Glutamatergic neuron (in vitro differentiated cells): ENCODE measurements around the gene ZNF503. TPM values are rescaled to one million over a fixed set of nuclear protein-coding genes. Genes with fewer than 3 reads are reported as not detected.
A peak's percentile ranks its signal among the peaks of the same experiment; 100 is the strongest.

Experiments used
- DNase-seq: peaks from one replicate; pipeline ENCODE4 v3.0.0; 2022
- H3K27ac Mint-ChIP-seq: one replicate; pipeline ENCODE4 v1.8.0; 2020; ENCODE audit warnings: mild to moderate bottlenecking, mixed read lengths, inconsistent platforms; ENCODE audit not compliant: unreplicated experiment
- H3K27me3 Mint-ChIP-seq: one replicate; pipeline ENCODE4 v1.8.0; 2020; ENCODE audit warnings: mild to moderate bottlenecking, moderate library complexity, mixed read lengths, inconsistent platforms; ENCODE audit not compliant: unreplicated experiment
- H3K36me3 Mint-ChIP-seq: one replicate; pipeline ENCODE4 v1.8.0; 2020; ENCODE audit warnings: mild to moderate bottlenecking, mixed read lengths, inconsistent platforms; ENCODE audit not compliant: unreplicated experiment
- H3K4me1 Mint-ChIP-seq: one replicate; pipeline ENCODE4 v1.8.0; 2020; ENCODE audit warnings: mild to moderate bottlenecking, low read depth, mixed read lengths, inconsistent platforms; ENCODE audit not compliant: unreplicated experiment
- H3K4me3 Mint-ChIP-seq: one replicate; pipeline ENCODE4 v1.8.0; 2020; ENCODE audit warnings: mild to moderate bottlenecking, mixed read lengths, inconsistent platforms; ENCODE audit not compliant: unreplicated experiment
- H3K9me3 Mint-ChIP-seq: one replicate; pipeline ENCODE4 v1.8.0; 2020; ENCODE audit warnings: mild to moderate bottlenecking, moderate library complexity, mixed read lengths, inconsistent platforms; ENCODE audit not compliant: unreplicated experiment
- total RNA-seq: library from RNA; stranded (reverse); fragmentation: NEBNext Ultra II Directional; extraction: Animal tissue kit (Norgen Biotek cat#: 25700); gene quantifications from one replicate; pipeline ENCODE4 v1.2.1, GENCODE V29; 2021; ENCODE audit not compliant: unreplicated experiment
- TF ChIP-seq, protein P1 (sequence below): fragments of 200-600 bp; sonication (generic); IDR thresholded peaks from one replicate; pipeline ENCODE4 v1.5.0; 2021; ENCODE audit not compliant: partially characterized antibody, unreplicated experiment

The ZNF503 gene
- total RNA-seq, 1 donor from 2014 or later: 5.6 TPM

DNA sequence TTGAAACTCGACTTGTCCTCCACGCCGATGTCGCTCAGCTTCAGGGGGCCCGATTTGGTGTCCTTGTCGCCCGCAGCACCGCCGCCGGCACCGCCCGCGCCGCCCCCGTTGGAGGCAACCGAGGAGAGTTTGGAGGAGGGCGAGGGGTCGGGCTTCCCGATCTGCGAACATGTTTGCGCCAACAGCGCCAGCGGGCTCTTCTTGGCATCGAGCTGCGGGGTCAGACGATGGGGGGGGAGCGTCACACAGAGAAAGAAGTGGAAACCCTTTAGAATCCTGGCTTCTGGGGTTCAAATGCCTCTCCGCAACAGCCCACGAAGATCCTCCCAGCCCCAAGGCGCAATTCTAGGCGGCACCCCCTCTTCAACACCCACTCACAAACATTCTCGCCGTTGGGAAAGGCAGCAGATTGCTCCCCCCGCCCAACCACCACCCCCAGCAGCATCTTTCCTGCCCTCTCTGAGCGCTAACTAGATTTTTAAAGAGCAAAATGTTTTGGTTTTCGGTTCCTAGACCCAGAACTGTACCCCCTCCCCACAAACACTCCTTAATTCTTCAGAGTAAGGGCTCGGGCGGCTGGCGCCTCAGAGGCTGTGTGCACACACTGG is 1.3 kb downstream of the ZNF503 start:
- Mint-ChIP-seq H3K4me3 (peak overlapping the region; percentile 95), H3K9me3 (peaks cover 24% of the 10 kb centered on the region), H3K36me3 (no peaks in the 10 kb centered on the region), H3K4me1 (peaks cover 6% of the 10 kb centered on the region), H3K27me3 (peaks cover 24% of the 10 kb centered on the region), H3K27ac (peak overlapping the region; percentile 5)
- TF ChIP-seq, protein P1, sequence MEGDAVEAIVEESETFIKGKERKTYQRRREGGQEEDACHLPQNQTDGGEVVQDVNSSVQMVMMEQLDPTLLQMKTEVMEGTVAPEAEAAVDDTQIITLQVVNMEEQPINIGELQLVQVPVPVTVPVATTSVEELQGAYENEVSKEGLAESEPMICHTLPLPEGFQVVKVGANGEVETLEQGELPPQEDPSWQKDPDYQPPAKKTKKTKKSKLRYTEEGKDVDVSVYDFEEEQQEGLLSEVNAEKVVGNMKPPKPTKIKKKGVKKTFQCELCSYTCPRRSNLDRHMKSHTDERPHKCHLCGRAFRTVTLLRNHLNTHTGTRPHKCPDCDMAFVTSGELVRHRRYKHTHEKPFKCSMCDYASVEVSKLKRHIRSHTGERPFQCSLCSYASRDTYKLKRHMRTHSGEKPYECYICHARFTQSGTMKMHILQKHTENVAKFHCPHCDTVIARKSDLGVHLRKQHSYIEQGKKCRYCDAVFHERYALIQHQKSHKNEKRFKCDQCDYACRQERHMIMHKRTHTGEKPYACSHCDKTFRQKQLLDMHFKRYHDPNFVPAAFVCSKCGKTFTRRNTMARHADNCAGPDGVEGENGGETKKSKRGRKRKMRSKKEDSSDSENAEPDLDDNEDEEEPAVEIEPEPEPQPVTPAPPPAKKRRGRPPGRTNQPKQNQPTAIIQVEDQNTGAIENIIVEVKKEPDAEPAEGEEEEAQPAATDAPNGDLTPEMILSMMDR: no peak
- no peak for DNase-seq

DNA sequence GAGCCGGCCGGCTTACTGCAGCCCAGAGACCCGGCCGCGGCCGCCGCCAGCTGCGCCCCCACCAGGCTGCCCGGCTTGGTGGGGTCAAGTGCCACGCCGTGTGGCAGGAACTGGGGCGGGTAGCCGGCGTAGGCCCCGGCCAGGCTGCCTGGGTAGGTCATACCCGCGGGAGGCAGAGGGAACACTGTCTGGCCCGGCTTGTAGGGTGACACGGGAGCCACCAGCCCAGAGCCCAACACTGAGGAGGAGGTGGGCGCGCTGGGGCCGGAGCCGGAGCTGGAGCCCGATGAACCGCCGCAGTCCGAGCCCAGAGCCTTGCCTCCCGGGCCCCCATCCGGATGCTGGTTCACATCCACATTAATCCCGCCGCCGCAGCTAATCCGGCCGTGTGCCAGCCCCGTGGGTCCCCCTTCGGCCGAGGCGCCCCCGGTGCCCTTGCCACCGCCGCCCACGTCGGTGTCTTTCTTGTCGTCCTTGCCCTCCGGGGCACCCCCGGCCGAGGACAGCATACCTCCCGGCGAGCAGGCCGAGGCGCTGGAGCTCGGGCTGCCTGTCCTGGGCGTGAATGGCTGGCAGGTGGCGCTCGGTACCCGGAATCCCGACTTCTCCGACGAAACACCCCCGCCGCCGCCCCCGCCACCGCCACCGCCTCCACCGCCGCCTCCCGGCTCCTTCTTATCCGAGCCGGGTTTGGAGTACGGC is 2.0 kb downstream of the ZNF503 start:
- H3K27ac Mint-ChIP-seq: no peak overlapping the region
- peak; percentile 84 for DNase-seq
- H3K36me3 Mint-ChIP-seq: no peaks in the 10 kb centered on the region
- peaks cover 29% of the 10 kb centered on the region for H3K27me3 Mint-ChIP-seq
- TF ChIP-seq, protein P1: peak; percentile 31
- H3K9me3 Mint-ChIP-seq: peaks cover 27% of the 10 kb centered on the region
- peaks cover 9% of the 10 kb centered on the region for H3K4me1 Mint-ChIP-seq
- H3K4me3 Mint-ChIP-seq: peak overlapping the region; percentile 95

DNA sequence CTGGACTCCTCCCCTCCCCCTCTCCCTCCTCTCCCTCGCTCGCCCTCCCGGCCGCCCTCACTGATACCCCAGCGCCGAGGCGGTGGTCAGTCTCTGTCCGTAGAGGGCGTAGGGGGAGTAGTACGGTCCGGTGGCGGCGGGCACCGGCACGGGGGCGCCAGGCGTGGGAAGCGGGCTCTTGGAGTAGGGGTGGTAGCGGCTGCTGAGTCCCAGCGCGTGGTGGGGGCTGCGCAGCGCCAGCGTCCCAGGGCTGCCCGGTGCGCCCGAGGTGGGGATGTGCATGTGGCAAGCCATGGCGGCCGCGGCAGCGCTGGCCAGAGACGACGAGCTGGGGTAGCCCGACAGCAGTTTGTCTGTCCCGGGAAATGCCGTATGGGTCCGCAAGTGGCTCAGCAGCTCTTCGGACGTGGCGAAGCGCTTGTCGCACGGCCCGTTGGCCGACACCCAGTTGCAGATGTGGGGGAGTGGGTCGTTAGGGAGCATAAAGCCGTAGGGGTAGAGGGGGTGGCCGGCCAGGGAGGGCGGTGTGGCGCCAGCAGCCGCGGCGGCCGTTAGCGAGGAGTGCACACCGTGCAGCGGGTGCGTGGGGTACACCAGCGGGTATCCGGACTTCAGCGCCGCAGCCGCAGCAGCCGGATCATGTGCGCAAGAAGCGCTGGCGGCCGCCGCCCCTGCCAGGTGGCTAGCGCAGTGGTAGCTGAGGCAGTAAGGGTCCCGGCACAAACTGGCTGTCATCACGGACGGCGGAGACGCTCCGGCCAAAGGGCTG is 2.7 kb downstream of the ZNF503 start:
- peaks cover 33% of the 10 kb centered on the region for H3K27me3 Mint-ChIP-seq
- TF ChIP-seq, protein P1: no peak
- peak overlapping the region; percentile 89 for H3K4me3 Mint-ChIP-seq
- H3K4me1 Mint-ChIP-seq: peaks cover 6% of the 10 kb centered on the region
- peaks cover 23% of the 10 kb centered on the region for H3K9me3 Mint-ChIP-seq
- no peaks in the 10 kb centered on the region for H3K36me3 Mint-ChIP-seq
- H3K27ac Mint-ChIP-seq: no peak overlapping the region
- DNase-seq: peak; percentile 52

DNA sequence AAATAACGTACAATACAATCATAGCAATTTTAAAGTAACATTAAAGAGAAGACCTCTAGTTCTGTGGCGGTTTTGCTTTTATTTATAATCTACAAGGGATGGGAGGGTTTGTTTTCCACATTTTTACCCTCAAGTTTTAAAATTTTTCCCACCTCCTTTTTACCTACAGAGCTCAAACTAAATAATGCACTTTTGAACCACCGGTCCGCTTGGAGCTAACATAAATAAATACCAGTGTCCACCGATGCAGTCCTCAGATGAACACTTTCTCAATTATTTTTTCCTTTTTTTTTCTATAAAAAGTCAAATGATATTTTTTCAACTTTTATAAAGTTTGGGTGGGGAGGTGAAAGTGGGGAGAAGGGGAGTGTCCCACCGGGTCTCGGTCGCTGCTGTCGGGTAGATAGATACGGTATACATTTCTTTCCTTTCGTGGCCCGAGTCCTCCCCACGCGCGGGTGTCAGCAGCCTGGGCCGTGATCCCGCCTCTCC is 3.3 kb downstream of the ZNF503 start:
- Mint-ChIP-seq H3K36me3 (no peaks in the 10 kb centered on the region), H3K4me1 (peaks cover 6% of the 10 kb centered on the region), H3K27me3 (peaks cover 34% of the 10 kb centered on the region), H3K27ac (no peak overlapping the region), H3K4me3 (peak overlapping the region; percentile 63), H3K9me3 (peaks cover 21% of the 10 kb centered on the region)
- TF ChIP-seq, protein P1: no peak
- DNase-seq: no peak
